ENCODE results near the gene ZNF579.

ZNF579 gene

DNA sequence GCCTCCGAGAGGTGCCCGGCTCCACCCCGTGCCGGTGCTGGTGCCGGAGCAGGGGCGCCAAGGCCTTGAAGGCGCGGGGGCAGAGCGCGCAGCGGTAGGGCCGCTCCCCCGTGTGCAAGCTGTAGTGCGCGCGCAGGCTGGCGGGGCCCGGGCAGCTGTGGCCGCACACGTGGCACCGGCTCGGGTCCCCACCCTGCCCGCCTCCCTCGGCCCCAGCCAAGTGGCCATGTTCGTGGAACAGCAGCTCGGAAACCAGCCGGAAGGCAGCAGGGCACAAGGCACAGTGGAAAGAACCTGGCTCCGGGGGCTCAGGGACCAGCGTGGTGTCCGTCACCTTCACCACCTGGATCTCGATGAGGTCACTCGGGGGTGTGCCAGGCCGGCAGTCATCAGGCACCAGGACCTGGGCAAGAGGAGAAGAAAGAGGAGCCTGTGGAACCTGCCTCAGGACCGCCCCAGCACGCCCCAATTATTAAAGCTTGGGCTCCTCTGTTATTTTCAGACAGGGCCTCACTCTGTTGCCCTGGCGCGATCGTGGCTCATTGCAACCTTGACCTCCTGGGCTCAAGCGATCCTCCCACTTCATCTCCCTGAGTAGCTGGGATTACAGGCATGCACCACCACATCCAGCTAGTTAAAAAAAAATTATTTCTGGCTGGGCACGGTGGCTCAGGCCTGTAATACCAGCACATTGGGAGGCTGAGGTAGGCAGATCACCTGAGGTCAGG, 41.8 kb upstream of the ZNF579 start:
- TF ChIP-seq, protein P1, sequence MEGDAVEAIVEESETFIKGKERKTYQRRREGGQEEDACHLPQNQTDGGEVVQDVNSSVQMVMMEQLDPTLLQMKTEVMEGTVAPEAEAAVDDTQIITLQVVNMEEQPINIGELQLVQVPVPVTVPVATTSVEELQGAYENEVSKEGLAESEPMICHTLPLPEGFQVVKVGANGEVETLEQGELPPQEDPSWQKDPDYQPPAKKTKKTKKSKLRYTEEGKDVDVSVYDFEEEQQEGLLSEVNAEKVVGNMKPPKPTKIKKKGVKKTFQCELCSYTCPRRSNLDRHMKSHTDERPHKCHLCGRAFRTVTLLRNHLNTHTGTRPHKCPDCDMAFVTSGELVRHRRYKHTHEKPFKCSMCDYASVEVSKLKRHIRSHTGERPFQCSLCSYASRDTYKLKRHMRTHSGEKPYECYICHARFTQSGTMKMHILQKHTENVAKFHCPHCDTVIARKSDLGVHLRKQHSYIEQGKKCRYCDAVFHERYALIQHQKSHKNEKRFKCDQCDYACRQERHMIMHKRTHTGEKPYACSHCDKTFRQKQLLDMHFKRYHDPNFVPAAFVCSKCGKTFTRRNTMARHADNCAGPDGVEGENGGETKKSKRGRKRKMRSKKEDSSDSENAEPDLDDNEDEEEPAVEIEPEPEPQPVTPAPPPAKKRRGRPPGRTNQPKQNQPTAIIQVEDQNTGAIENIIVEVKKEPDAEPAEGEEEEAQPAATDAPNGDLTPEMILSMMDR (IDR thresholded peaks at IDR 0.05; ENCODE audit: low read depth, low read length), result no peak
- no peak overlapping the region for H3K4me3 ChIP-seq (replicated peaks in 1 of 2; ENCODE audit: low read depth in 2 of 2, low read length in 2 of 2)
- no peak for DNase-seq (ENCODE audit: low read depth in 2 of 2)

DNA sequence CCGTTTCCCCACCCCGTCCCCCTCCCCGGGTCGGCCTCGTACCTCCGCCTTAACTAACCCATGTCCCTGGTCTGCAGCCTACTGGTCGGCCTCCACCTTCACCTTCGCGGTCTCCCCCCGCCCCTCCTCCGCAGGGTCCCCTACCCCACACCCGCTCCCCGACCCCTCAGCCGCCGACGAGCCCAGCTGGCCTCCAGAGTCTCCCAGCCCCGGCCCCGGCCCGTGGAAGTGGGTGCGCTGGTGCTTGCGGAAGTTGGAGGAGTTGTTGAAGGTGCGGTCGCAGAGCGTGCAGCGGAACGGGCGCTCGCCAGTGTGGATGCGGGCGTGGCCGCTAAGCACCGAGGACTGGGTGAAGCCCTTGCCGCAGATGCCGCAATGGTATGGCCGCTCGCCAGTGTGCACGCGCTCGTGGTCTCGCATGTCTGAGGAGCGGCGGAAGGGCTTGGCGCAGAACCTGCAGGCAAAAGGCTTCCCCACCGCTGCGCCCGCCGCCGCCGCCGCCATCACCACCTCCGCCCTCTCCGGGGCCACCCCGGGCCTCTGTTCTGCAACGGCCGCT, 41.1 kb upstream of the ZNF579 start:
- DNase-seq (ENCODE audit: low read depth in 2 of 2), result no peak
- H3K4me3 ChIP-seq (replicated peaks in 1 of 2; ENCODE audit: low read depth in 2 of 2, low read length in 2 of 2), result no peak overlapping the region
- TF ChIP-seq, protein P1 (IDR thresholded peaks at IDR 0.05; ENCODE audit: low read depth, low read length), result no peak

DNA sequence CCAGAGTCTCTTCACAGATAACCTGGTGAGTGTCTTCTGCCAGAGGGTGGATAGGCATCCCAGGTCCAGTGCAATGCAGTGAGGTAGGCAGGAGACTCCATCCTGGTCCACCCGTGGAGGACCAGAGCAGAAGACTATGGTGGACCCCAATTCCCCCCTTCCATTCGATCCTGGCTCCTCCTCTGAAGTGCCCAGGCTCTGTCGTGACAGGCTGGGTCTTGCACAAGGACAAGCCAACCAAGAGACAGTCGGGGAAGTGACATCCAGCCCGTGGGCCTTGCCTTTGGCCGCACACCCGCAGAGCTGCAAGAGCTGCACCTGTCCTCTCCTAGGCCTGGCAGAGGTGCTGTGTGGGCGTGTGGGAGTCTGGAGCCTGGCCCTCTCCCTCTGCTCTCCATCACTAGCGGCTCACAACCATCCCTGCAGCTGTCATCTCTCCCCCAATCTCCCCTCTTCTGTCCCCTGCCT, 40.6 kb upstream of the ZNF579 start:
- TF ChIP-seq, protein P1 (IDR thresholded peaks at IDR 0.05; ENCODE audit: low read depth, low read length), result no peak
- no peak overlapping the region for H3K4me3 ChIP-seq (replicated peaks in 1 of 2; ENCODE audit: low read depth in 2 of 2, low read length in 2 of 2)
- no peak for DNase-seq (ENCODE audit: low read depth in 2 of 2)

DNA sequence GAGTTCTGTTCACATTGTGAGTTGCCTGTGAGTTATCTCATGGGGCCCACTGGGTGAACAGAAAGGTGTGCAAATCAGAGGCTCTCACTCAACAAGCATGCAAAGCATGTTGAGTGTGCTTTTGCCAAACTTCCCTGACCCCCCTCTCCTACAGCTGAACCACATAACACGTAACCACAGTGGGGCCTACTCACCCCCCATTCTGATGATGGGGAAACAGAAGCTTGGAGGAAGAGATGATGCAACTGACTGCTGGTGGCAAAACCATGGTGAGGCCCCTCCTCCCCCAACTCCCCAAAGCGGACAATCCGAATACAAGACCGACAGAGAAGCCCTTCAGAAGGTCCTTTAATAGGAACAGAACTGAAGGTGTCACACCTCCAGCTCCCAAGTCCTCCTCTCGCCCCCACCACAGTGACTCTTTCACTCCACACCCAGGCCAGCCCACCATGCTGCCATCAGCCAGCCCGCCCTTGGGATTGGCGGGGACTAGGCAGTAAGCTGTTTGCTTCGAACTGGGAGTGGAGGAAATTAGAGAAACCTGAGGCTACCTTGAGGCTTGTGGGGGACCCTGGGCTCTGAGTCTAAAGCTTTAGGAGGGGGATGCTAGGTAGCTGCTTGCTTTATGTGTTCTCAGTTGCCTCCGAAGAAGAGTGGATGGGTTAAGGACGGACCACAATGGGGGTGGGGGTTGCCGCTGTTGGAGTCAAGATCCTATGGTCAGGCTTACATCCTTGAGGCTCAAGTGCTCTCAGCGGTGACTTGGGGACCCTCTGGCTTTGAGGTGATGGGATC, 40.0 kb upstream of the ZNF579 start:
- H3K4me3 ChIP-seq (replicated peaks in 1 of 2; ENCODE audit: low read depth in 2 of 2, low read length in 2 of 2), result no peak overlapping the region
- peak in 1 of 2 donors; percentile 20 for DNase-seq (ENCODE audit: low read depth in 2 of 2)

DNA sequence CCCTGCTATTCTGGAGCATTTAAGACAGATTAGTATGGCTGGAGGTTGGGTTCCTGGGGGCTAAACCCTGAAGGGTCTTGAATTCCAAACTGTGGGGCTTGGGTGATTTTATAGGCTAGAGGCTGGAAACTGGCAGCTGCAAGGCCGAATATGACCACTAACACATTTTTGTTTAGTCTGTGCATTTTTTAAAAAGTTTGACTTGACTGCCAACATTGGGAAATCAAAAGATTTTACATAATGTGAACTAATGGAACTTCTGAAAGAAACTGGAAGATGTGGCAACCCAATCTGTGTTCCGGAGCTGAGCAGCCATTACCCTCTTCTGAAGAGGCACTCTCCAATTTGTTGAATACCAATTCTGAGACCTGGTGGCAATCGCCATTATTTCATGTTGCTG, 38.6 kb upstream of the ZNF579 start:
- DNase-seq (ENCODE audit: low read depth in 2 of 2), result peak in 1 of 2 donors; percentile 19
- no peak overlapping the region for H3K4me3 ChIP-seq (replicated peaks in 1 of 2; ENCODE audit: low read depth in 2 of 2, low read length in 2 of 2)
- TF ChIP-seq, protein P1 (IDR thresholded peaks at IDR 0.05; ENCODE audit: low read depth, low read length), result no peak

More for the DNA sequence above, 40.0 kb upstream of the ZNF579 start:
- TF ChIP-seq, protein P1 (IDR thresholded peaks at IDR 0.05; ENCODE audit: low read depth, low read length), result no peak

DNA sequence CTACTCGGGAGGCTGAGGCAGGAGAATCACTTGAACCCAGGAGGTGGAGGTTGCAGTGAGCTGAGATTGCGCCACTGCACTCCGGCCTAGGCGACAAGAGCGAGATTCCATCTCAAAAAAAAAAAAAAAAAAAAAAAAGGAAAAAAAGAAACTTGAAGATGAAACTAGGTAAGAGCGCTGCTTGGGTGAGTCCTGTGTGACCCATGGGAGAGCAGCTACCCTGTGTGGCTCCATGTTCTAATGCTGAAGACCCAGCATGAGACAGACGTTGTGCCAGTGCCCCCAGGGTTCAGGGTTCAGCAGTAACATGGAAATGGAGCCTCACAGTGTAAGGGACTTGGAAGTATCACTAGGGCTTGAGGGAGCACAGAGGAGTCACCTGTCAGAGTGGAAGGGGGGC, 37.8 kb upstream of the ZNF579 start:
- H3K4me3 ChIP-seq (replicated peaks in 1 of 2; ENCODE audit: low read depth in 2 of 2, low read length in 2 of 2), result no peak overlapping the region
- DNase-seq (ENCODE audit: low read depth in 2 of 2), result no peak
- TF ChIP-seq, protein P1 (IDR thresholded peaks at IDR 0.05; ENCODE audit: low read depth, low read length), result no peak

Data from cardiac fibroblast (primary cell).